DND-41 (cell line): ENCODE data around the gene AKT1S1.

Experiments used
- CTCF ChIP-seq: IDR thresholded peaks from 2 replicates; pipeline ENCODE4 v1.5.1; 2012; ENCODE audit warnings: borderline replicate concordance, low read length, moderate library complexity, mild to moderate bottlenecking; ENCODE audit not compliant: poor library complexity, severe bottlenecking; ENCODE audit errors: extremely low read depth
- EZH2 ChIP-seq: IDR thresholded peaks from 3 replicates; pipeline ENCODE4 v1.6.1; 2012; ENCODE audit warnings: borderline replicate concordance, low read depth, mild to moderate bottlenecking, moderate library complexity, low read length, inconsistent platforms; ENCODE audit not compliant: severe bottlenecking

- TF ChIP-seq CTCF (no peak), EZH2 (no peak)
These were observed 47.4 kb downstream of the AKT1S1 start for GRCh38 chr19:49829721-49830120.
